SU-DHL-6 (cell line): ENCODE results near the gene STK39.

ENCODE experiments used
- H2AFZ ChIP-seq: fragments of 200-600 bp; sonication (generic); 2 replicates; pipeline ENCODE4 v1.6.1; 2014; ENCODE audit warnings: low read depth, mild to moderate bottlenecking, moderate library complexity, mixed read lengths, antibody characterized with exemption, low read length; ENCODE audit not compliant: severe bottlenecking
- H3F3A ChIP-seq: fragments of 200-600 bp; shearing (Covaris generic); 2 replicates; pipeline ENCODE4 v1.6.0; 2016; ENCODE audit warnings: antibody characterized with exemption, mild to moderate bottlenecking; ENCODE audit not compliant: insufficient read depth
- H3K27ac ChIP-seq: fragments of 200-600 bp; sonication (generic); 2 replicates; pipeline ENCODE4 v1.5.1; 2016; ENCODE audit warnings: low read depth, mild to moderate bottlenecking, low read length, moderate library complexity, mixed read lengths
- H3K27me3 ChIP-seq: fragments of 200-600 bp; sonication (generic), shearing (Covaris generic); 2 replicates; pipeline ENCODE4 v1.6.0; 2014; ENCODE audit warnings: mild to moderate bottlenecking, low read length
- H3K36me3 ChIP-seq: fragments of 200-600 bp; sonication (generic); 2 replicates; pipeline ENCODE4 v1.6.1; 2014; ENCODE audit warnings: mild to moderate bottlenecking, low read length, mixed read lengths
- H3K4me2 ChIP-seq: fragments of 300-600, 200-600 bp; shearing (Covaris generic), sonication (generic); 2 replicates; pipeline ENCODE4 v1.6.0; 2014; ENCODE audit warnings: low read length, low read depth, mild to moderate bottlenecking; ENCODE audit not compliant: poor library complexity, severe bottlenecking
- H3K4me3 ChIP-seq: fragments of 200-600 bp; sonication (generic); 2 replicates; pipeline ENCODE4 v1.5.1; 2014; ENCODE audit warnings: antibody characterized with exemption, low read length, mild to moderate bottlenecking, mixed read lengths; ENCODE audit not compliant: insufficient read depth, poor library complexity, severe bottlenecking
- H3K79me2 ChIP-seq: fragments of 200-600 bp; sonication (generic); 2 replicates; pipeline ENCODE4 v1.6.1; 2014; ENCODE audit warnings: mild to moderate bottlenecking, low read length, moderate library complexity; ENCODE audit not compliant: insufficient read depth
- H3K9ac ChIP-seq: fragments of 200-600 bp; sonication (generic); 2 replicates; pipeline ENCODE4 v1.7.0; 2014; ENCODE audit warnings: mild to moderate bottlenecking, low read length
- H3K9me2 ChIP-seq: fragments of 200-600 bp; sonication (generic); replicated peaks from 2 replicates; pipeline ENCODE4 v1.6.1; 2014; ENCODE audit warnings: low read length; ENCODE audit not compliant: insufficient read depth
- H3K9me3 ChIP-seq: fragments of 200-600 bp; sonication (generic); 2 replicates; pipeline ENCODE4 v1.6.1; 2014; ENCODE audit warnings: low read length, mixed read lengths; ENCODE audit not compliant: insufficient read depth
- H4K20me1 ChIP-seq: fragments of 200-600 bp; sonication (generic); 2 replicates; pipeline ENCODE4 v1.6.1; 2014; ENCODE audit warnings: low read depth, mild to moderate bottlenecking, antibody characterized with exemption, low read length, moderate library complexity, mixed read lengths
- EZH2phosphoT487 ChIP-seq: fragments of 200-600 bp; sonication (generic), shearing (Covaris generic); conservative IDR thresholded peaks from 2 replicates; pipeline ENCODE4 v1.6.1; 2018; ENCODE audit warnings: mild to moderate bottlenecking, antibody characterized with exemption, low read length, moderate library complexity, mixed read lengths
- TF ChIP-seq, protein P1 (sequence below): fragments of 200-600 bp; sonication (generic); IDR thresholded peaks from one replicate; pipeline ENCODE4 v1.5.1; 2017; ENCODE audit warnings: antibody characterized with exemption, mild to moderate bottlenecking, low read length, moderate library complexity; ENCODE audit not compliant: insufficient read depth, poor library complexity, severe bottlenecking

Gene STK39

DNA sequence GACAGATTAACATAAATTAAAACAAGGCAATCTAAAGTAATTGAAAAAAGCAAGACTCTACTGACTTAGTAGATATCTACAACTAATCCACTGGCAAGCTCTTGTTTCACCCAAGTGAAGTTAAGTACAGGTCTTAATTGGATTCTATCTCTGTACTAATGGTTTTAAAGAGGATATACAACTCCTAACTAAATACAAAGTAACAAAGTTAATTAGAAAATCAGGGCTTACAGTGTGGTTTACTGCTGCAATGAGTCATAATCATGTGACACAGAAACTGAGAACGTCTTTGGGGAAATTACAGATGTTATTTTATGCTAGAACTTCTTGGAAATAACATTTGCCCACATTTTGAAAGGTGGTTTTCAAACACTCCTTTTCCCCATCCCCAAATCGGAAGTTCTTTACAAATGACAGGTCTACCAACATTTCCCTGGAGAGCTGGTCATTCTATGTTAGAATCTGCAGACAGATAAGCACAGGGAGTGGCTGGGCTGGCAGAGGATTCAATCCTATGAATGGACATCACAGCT lies 245.3 kb downstream of the STK39 start:
- Histone ChIP-seq H2AFZ (no peak overlapping the region), H3K4me2 (no peak overlapping the region), H3K36me3 (no peaks in the 10 kb centered on the region), H3K79me2 (no peaks in the 10 kb centered on the region), H3K27ac (no peak overlapping the region), H3K9ac (no peak overlapping the region), H3F3A (no peaks in the 10 kb centered on the region), H3K9me2 (no peaks in the 10 kb centered on the region), H3K27me3 (no peaks in the 10 kb centered on the region), H3K4me3 (no peak overlapping the region), H4K20me1 (no peaks in the 10 kb centered on the region), H3K9me3 (no peaks in the 10 kb centered on the region)
- TF ChIP-seq EZH2phosphoT487 = no peak
- TF ChIP-seq, protein P1, sequence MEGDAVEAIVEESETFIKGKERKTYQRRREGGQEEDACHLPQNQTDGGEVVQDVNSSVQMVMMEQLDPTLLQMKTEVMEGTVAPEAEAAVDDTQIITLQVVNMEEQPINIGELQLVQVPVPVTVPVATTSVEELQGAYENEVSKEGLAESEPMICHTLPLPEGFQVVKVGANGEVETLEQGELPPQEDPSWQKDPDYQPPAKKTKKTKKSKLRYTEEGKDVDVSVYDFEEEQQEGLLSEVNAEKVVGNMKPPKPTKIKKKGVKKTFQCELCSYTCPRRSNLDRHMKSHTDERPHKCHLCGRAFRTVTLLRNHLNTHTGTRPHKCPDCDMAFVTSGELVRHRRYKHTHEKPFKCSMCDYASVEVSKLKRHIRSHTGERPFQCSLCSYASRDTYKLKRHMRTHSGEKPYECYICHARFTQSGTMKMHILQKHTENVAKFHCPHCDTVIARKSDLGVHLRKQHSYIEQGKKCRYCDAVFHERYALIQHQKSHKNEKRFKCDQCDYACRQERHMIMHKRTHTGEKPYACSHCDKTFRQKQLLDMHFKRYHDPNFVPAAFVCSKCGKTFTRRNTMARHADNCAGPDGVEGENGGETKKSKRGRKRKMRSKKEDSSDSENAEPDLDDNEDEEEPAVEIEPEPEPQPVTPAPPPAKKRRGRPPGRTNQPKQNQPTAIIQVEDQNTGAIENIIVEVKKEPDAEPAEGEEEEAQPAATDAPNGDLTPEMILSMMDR = no peak

- Histone ChIP-seq H4K20me1 (no peaks in the 10 kb centered on the region), H3K9ac (no peak overlapping the region), H3F3A (no peaks in the 10 kb centered on the region), H3K9me2 (no peaks in the 10 kb centered on the region), H2AFZ (no peak overlapping the region), H3K27ac (no peak overlapping the region), H3K36me3 (no peaks in the 10 kb centered on the region), H3K4me3 (no peak overlapping the region), H3K4me2 (no peak overlapping the region), H3K9me3 (no peaks in the 10 kb centered on the region), H3K79me2 (no peaks in the 10 kb centered on the region), H3K27me3 (no peaks in the 10 kb centered on the region)
- TF ChIP-seq, protein P1 = no peak
- no peak for TF ChIP-seq EZH2phosphoT487
Observed at GRCh38 chr2:167992278-167992677, 255.1 kb downstream of the STK39 start.

GRCh38 chr2:167990062-167990461 lies 257.3 kb downstream of the STK39 start:
- Histone ChIP-seq H3K9ac (no peak overlapping the region), H3K27ac (no peak overlapping the region), H3K9me2 (no peaks in the 10 kb centered on the region), H3K27me3 (no peaks in the 10 kb centered on the region), H3F3A (no peaks in the 10 kb centered on the region), H3K36me3 (no peaks in the 10 kb centered on the region), H3K4me2 (no peak overlapping the region), H3K9me3 (no peaks in the 10 kb centered on the region), H3K4me3 (no peak overlapping the region), H3K79me2 (no peaks in the 10 kb centered on the region), H2AFZ (no peak overlapping the region), H4K20me1 (no peaks in the 10 kb centered on the region)
- TF ChIP-seq, protein P1 = no peak
- TF ChIP-seq EZH2phosphoT487 = no peak
